Choroid plexus epithelial cell (primary cell): ENCODE data around the gene CELA1.

ENCODE experiments used
- DNase-seq: peaks from one replicate; pipeline ENCODE4 v3.0.0-alpha.2; 2010; ENCODE audit warnings: low read depth
- H3K4me3 ChIP-seq: 2 replicates; pipeline ENCODE4 v1.5.1; 2011; ENCODE audit warnings: low read depth, mild to moderate bottlenecking, control low read depth, low read length, moderate library complexity
- TF ChIP-seq, protein P1 (sequence below): conservative IDR thresholded peaks from 2 replicates; pipeline ENCODE4 v1.5.1; 2011; ENCODE audit warnings: low read depth, mild to moderate bottlenecking, control low read depth, inconsistent platforms, low read length, moderate library complexity

CELA1 gene

DNA sequence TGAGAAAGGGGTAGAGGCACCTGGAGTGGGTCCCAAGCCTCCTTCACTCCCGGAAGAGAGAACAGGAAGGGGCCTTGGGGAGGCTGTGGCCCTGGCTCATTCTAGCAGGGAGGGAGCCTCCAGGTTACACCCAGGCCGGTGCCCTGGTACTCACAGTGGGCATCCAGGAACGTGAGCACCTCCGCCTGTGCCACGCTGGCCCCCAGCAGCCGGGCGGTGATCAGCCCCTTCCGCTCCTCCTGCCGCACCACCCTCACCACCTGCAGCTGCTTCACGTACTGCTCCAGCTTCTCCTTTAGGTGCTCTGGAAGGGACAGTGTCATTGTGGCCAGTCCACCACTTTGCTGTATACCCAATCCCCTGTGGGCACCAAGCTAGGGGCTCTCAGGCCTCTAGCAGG lies 18.8 kb upstream of the CELA1 start:
- TF ChIP-seq, protein P1, sequence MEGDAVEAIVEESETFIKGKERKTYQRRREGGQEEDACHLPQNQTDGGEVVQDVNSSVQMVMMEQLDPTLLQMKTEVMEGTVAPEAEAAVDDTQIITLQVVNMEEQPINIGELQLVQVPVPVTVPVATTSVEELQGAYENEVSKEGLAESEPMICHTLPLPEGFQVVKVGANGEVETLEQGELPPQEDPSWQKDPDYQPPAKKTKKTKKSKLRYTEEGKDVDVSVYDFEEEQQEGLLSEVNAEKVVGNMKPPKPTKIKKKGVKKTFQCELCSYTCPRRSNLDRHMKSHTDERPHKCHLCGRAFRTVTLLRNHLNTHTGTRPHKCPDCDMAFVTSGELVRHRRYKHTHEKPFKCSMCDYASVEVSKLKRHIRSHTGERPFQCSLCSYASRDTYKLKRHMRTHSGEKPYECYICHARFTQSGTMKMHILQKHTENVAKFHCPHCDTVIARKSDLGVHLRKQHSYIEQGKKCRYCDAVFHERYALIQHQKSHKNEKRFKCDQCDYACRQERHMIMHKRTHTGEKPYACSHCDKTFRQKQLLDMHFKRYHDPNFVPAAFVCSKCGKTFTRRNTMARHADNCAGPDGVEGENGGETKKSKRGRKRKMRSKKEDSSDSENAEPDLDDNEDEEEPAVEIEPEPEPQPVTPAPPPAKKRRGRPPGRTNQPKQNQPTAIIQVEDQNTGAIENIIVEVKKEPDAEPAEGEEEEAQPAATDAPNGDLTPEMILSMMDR: no peak
- no peak overlapping the region for H3K4me3 ChIP-seq
- no peak for DNase-seq

DNA sequence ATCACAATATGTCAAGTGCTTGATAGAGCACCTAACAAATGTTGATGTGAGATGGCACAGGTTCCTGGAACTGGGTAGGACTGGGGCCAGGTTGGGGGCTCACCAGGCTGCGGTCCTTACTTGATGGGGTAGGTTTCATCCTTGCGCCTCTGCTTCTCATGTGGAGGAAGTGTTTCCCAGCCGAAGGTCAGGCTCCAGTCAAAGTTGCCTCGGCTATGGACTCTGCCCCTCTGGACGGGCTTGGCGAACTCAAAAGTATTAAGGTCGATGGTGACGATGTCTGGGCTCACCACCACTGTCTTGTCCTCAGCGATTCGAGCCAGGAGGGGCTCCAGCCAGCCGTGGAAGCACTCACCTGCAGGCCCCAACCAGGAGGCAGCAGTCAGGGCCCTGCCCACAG lies 17.5 kb upstream of the CELA1 start:
- H3K4me3 ChIP-seq: no peak overlapping the region
- TF ChIP-seq, protein P1: no peak
- DNase-seq: no peak

DNA sequence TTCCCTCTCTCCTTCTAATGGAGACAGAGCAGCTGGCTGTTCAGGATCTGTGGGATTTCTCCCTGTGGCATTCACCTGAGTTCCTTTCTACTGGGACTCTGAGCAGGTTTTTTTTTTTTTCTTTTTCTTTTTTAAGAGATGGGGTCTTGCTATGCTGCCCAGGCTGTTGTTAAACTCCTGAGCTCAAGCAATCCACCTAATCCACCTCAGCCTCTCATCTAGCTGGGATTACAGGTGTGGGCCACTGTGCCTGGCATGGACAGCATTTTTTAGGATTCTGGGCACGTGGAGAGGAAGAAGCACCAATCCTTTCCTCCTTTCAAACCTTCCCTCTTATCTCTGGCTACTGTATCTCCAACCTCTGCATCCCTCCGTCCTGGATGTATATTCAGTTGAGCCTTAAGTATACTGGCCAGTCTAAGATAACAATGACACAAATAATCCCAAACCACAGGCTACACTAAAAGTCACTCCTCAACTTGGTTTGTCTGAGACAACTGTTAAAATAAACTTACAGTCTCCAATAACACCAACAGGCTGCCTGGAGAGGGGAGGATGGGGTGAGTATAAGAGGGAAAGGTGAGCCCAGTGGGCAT lies 16.4 kb upstream of the CELA1 start:
- TF ChIP-seq, protein P1: no peak
- DNase-seq: no peak
- no peak overlapping the region for H3K4me3 ChIP-seq

DNA sequence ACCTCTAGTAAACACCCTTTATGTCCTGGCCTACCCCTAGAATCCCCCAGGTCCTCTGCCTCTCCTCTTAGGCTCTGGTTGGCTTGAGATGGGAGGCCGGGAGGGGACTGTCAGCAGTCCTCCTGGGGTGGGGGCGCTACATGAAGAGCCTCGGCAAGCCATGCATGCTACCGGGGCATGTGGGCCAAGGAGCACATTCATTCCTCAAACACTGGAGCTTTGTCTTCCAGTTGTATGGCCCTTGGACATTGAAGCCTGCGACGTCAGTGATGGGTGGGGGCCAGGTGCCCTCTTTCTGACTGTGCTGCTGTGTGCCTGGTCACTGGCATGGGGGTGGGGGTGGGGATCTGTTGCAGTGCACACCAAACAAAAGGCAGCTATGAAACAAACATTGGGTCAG lies 15.8 kb upstream of the CELA1 start:
- TF ChIP-seq, protein P1: no peak
- H3K4me3 ChIP-seq: no peak overlapping the region
- no peak for DNase-seq

DNA sequence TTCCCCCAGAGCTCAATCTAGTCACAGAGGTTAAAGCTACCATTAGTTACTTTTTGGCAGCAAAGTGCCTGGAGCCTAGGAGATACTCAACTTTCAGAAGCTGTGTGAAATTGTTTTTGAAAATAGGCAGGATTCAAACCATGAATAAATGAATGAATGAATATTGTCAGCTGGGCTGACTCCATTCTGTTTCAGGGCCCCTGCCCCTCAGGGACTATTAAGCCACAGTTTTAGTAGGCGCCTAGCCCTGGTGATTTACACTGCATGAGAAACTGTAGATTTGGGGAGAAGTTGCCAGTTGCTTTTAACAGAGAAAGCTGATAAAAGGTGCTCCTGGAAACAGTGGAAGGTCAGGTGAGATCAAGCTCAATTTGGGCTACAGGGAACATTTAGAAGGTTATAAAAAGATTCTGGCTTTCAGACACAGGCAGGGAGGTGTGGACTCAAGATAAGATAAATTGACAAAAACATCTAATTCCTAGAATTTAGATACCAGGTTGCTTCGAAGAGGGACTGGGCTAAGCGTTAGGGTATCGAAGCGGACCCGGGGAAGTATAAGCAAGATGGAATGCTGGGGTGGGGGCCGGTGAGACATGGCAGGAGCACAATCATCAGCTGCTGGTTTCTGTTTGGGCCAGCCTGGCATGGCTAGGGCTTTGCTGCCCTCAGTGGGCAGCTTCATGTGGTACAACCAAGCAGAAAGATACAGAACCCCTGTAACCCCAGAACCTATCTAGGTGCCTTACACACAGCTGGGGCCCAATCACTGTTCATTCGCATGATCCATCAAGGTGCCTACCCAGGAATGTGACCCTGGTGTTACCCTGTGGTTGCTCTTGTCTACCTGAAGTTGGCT lies 14.9 kb upstream of the CELA1 start:
- DNase-seq: no peak
- no peak overlapping the region for H3K4me3 ChIP-seq
- TF ChIP-seq, protein P1: no peak

DNA sequence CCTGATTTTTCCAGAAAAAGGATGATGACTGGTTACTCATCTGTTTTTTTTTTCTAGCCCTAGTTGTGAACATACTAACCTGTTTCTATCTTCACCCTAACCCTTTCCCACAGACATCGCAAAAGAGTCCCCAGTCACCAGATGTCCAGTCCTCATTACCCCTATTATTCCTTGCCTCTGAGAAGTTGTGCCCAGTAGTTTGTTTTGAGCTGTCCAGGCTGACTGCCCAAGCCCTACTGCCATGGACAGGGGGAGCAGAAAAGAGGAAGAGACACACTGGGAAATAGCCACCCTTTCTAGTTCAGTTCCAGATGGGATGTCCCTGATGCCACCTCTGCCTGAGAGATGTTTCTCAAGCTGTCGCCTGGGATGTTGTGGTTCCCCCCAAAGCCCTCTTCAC lies 13.8 kb upstream of the CELA1 start:
- TF ChIP-seq, protein P1: no peak
- no peak overlapping the region for H3K4me3 ChIP-seq
- no peak for DNase-seq

DNA sequence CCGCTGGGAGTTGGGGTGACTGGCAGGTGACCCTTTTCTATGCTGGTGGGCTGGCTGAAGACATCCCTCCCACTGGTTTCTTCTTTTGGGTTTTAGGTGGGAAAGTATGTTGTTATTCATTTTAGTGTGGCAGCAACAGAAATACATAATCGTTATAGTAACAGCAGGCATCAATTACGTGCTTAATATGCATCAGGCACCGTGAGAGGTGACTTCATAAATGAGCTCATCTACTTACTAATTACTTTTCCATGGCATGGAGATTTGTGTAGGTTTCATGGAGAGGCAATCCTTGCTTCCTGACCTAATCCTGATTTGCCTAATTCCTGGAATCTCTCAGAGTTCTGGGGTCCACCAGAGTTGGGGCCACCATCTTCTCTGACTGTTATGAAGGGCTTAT lies 13.4 kb upstream of the CELA1 start:
- H3K4me3 ChIP-seq: no peak overlapping the region
- TF ChIP-seq, protein P1: no peak
- DNase-seq: no peak
